ENCODE data around the gene IL1RAPL2. TPM values are rescaled to one million over a fixed set of nuclear protein-coding genes. Genes with fewer than 3 reads are reported as not detected.

The IL1RAPL2 gene
- total and polyA plus RNA-seq, 2 donors (not counting 3 experiments of a cell fraction or from before 2014, with no cell fraction given): not detected

DNA sequence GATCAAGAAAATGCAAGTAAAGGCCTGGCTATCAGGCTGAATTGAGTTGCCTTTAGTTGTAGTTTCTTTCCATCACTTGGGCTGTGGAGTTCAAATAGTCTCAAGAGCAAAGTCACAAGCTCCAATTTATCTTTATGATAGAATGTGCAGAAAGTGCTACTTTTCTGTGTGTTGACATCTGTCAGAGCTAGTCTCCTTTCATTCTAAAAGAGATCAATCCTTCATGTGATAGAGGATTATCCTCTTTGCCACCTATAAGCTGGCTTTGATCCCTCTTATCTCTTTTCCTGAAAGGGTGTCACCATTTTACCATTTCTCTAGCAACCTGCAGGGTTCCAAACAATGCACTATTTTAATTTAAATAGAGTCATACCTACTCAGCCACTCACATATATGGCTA is 429.5 kb downstream of the IL1RAPL2 start:
- TF ChIP-seq, protein P1, sequence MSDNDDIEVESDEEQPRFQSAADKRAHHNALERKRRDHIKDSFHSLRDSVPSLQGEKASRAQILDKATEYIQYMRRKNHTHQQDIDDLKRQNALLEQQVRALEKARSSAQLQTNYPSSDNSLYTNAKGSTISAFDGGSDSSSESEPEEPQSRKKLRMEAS (IDR thresholded peaks at IDR 0.05; ENCODE audit: insufficient read depth, insufficient read length): no peak
- TF ChIP-seq POLR2AphosphoS5 (IDR thresholded peaks at IDR 0.05; ENCODE audit: insufficient read depth, low read depth, low read length) (no peak), GATA2 (IDR thresholded peaks at IDR 0.05; ENCODE audit: insufficient read depth, insufficient read length, low read depth, low read length) (no peak), POLR2A (IDR thresholded peaks at IDR 0.05; ENCODE audit: low read depth, low read length) (no peak), FOS (IDR thresholded peaks at IDR 0.05; ENCODE audit: borderline replicate concordance, insufficient read depth, low read length) (no peak), EZH2 (IDR thresholded peaks at IDR 0.05; ENCODE audit: borderline replicate concordance, low read depth, low read length, severe bottlenecking) (no peak), MYC (IDR thresholded peaks at IDR 0.05; ENCODE audit: low read depth, low read length) (no peak), JUN (IDR thresholded peaks at IDR 0.05; ENCODE audit: borderline replicate concordance, insufficient read depth, insufficient read length, low read depth) (no peak)
- TF ChIP-seq, protein P2, sequence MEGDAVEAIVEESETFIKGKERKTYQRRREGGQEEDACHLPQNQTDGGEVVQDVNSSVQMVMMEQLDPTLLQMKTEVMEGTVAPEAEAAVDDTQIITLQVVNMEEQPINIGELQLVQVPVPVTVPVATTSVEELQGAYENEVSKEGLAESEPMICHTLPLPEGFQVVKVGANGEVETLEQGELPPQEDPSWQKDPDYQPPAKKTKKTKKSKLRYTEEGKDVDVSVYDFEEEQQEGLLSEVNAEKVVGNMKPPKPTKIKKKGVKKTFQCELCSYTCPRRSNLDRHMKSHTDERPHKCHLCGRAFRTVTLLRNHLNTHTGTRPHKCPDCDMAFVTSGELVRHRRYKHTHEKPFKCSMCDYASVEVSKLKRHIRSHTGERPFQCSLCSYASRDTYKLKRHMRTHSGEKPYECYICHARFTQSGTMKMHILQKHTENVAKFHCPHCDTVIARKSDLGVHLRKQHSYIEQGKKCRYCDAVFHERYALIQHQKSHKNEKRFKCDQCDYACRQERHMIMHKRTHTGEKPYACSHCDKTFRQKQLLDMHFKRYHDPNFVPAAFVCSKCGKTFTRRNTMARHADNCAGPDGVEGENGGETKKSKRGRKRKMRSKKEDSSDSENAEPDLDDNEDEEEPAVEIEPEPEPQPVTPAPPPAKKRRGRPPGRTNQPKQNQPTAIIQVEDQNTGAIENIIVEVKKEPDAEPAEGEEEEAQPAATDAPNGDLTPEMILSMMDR (IDR thresholded peaks at IDR 0.05; ENCODE audit: extremely low read depth in 1 of 2, insufficient read depth in 1 of 2, low read depth in 1 of 2, low read length in 2 of 2): no peak
- Histone ChIP-seq H4K20me1 (replicated peaks; ENCODE audit: control insufficient read depth, extremely low read depth, insufficient read depth, low read length) (no peaks in the 10 kb centered on the region), H3K79me2 (ENCODE audit: control insufficient read depth, insufficient read depth, low read length) (no peaks in the 10 kb centered on the region), H3K4me2 (ENCODE audit: insufficient read depth, low read length) (no peak overlapping the region), H3K9me3 (replicated peaks; ENCODE audit: control insufficient read depth, insufficient read depth, low read length) (no peaks in the 10 kb centered on the region), H3K27me3 (ENCODE audit: control insufficient read depth in 2 of 2, insufficient read depth in 2 of 2, low read length in 2 of 2) (no peaks in the 10 kb centered on the region), H3K36me3 (ENCODE audit: control insufficient read depth in 2 of 2, extremely low read depth in 1 of 2, insufficient read depth in 2 of 2, low read length in 2 of 2) (no peaks in the 10 kb centered on the region), H3K27ac (ENCODE audit: insufficient read depth, low read depth, low read length) (no peak overlapping the region), H2AFZ (ENCODE audit: low read depth, low read length) (no peak overlapping the region), H3K4me1 (ENCODE audit: control insufficient read depth, extremely low read depth, insufficient read depth, low read length) (no peaks in the 10 kb centered on the region), H3K9ac (replicated peaks; ENCODE audit: extremely low read depth, insufficient read depth, low read length) (no peak overlapping the region), H3K4me3 (replicated peaks in 1 of 3; ENCODE audit: insufficient read depth in 1 of 3, low read depth in 1 of 3, low read length in 3 of 3) (no peak overlapping the region), H3K9me1 (replicated peaks; ENCODE audit: control insufficient read depth, extremely low read depth, insufficient read depth, low read length) (no peaks in the 10 kb centered on the region)
- ChIA-PET POLR2A (no interaction called here), CTCF (no interaction called here)
- intact Hi-C loops (cut with micrococcal nuclease) (no loop called here), dilution Hi-C loops (cut with MboI; ENCODE audit: extremely low pct_ligation_motif_present, low sequenced_read_pairs) (no loop called here)
- DNase-seq (ENCODE audit: low read depth, low spot score): no peak
- no TSS peak for BruUV-seq (replicated peaks)
- FAIRE-seq: no peak
